HCEC 1CT (cell line): ENCODE results near the gene CCDC183.
"Not testable (repeated sequence)": the region's sequence is repeated elsewhere in the genome, so short reads cannot be mapped to it uniquely, and the experiment has no call there.

Experiments used
- DNase-seq: peaks from one replicate; pipeline ENCODE4 v3.0.0-alpha.2; 2017

The CCDC183 gene

GRCh38 chr9:136796238-136796774 lies at the start of gene CCDC183:
CCDC183 (plus strand) TSS chr9:136796338; CDS start chr9:136796398, 60 bp downstream.
- no peak for DNase-seq

DNA sequence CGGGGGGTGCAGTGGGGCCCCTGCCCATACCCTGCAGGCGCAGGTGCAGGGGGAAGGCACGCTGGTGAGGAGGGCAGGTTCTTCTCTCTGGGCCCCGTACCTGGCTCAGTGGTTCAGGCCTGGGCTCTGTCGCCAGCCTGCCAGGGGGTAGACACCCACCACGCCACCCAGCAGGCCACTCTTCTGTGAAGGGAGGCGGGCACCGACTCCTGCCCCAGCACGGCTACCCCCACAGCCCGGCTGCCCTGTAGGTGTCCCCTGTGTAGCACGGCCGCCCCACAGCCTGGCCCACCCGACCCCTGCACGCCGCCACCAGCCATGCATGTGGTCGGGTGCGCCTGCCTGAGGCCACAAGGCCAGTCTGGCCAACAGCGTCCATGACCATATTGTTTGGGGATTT lies 49.5 kb upstream of the CCDC183 start:
- DNase-seq, result no peak

GRCh38 chr9:136747161-136748060 lies 48.7 kb upstream of the CCDC183 start:
- DNase-seq, result no peak

- no peak for DNase-seq
Measured at GRCh38 chr9:136748201-136748600, 47.9 kb upstream of the CCDC183 start, which contains the start of gene LCN6. LCN6 (minus strand) TSS chr9:136748525; CDS start chr9:136748483, 42 bp downstream.

DNA sequence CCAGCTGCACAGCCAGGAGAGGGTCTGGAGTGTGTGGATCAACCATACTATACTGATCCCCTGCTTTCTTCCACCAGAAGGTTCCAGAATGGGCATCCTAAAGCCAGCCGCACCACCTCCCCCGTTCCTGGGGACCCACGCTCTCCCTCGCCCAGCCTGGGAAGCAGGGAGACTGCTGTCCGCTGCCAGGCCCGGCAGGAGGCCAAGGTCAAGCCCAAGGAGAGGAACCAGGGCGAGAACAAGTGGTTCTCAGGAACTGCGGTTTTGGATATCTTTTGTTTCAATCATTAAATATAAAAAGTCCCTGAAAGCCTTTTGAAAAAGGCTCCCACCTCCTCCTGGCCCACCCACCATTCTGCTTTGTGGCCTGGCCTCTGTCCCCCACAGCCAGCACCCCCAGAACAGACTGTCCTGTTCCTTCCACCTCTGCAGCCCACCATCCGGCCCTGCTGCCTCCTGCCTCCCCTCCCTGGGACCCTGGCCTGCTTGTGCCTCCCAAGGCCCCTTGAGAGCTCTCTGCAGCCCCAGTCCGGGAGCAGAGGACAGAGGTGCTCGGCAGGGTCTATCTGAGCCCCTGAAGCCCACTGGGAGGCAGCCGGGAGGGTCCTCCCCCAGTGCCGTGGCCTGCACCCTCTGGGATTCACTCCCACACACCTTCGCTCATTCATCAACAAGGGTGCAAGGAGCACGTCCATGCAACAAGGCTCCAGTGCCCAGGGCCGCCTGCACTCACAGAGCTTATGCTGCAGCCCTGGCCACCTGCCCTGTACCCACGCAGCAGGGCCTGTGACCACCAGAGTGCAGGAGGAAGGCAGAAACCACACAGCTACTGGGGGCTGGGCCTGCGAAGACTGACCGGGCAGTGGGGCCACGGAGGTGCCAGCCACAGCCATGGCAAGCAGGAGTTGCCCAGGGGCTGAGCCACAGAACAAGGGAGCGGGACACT lies 47.2 kb upstream of the CCDC183 start:
- no peak for DNase-seq

DNA sequence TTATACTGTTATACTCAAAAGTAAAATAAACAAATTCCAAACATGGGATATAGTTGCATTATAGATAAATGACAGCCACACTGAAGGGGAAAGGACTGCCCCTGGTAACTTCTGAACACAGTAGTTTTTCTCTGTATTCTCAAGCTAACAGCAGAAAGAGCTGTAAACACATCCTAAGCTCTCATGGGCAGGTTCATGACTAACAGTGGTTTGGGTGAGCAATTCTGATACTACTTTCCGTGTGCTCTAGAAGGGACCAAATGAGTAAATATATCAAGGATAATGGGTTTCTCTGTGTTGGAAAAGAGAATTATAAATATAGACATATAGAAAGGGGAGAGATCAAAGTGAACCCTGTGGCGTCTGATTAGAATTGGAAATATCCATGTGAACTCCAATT lies 45.6 kb upstream of the CCDC183 start:
- peak; percentile 29 for DNase-seq

- no peak for DNase-seq
Measured at GRCh38 chr9:136751244-136751643, 44.9 kb upstream of the CCDC183 start.

GRCh38 chr9:136751814-136752213 lies 44.3 kb upstream of the CCDC183 start:
- no peak for DNase-seq

DNA sequence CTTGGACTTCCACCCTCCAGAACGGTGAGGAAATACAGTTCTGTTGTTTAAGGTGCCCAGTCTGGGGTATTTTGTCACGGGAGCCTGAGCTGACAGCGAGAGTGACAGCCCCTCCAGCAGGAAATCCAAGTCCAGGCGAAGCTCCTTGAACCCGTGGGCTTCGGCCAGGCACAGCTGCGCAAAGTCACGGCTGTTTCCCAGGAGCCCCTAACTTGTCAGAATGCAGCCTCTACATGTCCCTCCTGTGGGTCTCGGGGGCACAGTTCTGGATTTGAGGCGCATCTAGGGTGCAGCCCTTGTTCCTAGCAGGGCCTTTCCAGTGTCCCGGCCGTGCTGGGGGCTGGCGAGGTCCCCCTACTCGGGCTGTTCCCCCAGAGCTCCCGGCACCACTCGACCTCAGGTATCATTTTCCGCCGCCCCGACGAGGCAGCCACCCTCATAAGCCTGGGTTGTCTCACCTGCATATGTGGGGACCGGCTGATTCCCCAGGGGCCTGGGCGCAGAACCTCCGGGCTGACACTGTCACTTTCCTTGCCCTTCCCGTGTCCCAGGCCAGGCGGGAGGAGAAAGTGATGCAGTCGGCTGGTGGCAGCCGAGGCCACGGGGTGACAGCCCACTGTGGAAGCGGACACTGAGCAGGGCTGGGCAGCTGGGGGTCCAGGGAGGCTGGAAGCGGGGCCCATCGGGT lies 42.6 kb upstream of the CCDC183 start:
- no peak for DNase-seq

DNA sequence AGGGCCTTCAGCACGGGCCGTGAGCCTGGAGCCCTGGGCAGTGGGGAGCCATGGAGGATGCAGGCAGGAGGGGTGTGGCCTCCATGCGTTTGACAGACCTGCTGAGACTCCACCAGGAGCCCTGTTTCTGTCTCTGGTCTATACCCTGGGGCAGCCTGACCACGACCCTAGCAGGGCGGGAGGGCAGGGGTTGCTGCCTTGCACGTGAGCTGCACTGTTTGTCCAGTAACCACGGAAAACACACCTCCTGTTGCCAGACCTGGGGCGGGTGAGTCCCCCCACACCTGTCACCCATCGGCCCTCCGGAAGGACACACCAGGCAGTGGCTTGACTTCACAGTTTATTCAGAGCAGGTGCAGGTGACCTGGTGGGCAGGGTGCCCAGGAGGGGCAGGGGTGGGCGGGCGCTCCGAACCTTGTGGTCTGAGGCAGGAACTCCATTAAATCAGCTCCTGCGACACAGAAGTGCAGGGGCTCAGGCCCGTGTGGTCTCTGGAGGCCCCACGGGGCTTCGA lies 42.0 kb upstream of the CCDC183 start:
- DNase-seq, result no peak

- no peak for DNase-seq
Measured at GRCh38 chr9:136754626-136755301, 41.4 kb upstream of the CCDC183 start.

DNA sequence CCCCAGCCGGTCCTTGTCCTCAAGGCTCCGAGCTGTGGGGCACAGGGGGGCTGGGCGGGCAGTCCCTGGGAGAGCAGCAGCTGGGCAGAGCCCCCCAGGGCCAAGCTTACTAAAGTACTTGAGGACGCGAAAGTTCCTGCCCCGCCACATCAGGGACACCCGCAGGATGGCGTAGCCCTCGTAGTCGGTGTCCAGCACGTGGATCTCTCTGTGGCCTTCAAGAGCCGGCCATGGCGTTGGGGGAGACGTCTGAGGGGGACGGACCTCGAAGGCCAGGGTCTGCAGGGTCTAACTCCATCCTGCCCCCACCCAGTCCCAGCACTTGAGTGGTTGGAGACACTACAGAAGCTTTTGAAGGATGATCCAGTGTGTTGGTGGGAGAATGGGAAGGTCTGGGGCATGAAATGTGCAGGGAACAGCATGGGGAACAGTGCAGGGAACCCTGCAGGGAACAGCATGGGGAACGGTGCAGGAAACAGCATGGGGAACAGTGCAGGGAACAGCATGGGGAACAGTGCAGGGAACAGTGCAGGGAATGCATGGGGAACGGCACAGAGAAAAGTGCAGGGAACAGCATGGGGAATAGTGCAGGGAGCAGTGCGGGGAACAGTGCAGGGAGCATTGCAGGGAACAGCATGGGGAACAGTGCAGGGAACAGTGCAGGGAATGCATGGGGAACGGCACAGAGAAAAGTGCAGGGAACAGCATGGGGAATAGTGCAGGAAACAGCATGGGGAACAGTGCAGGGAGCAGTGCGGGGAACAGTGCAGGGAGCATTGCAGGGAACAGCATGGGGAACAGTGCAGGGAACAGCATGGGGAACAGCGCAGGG lies 40.6 kb upstream of the CCDC183 start:
- DNase-seq, result not testable (repeated sequence)

DNA sequence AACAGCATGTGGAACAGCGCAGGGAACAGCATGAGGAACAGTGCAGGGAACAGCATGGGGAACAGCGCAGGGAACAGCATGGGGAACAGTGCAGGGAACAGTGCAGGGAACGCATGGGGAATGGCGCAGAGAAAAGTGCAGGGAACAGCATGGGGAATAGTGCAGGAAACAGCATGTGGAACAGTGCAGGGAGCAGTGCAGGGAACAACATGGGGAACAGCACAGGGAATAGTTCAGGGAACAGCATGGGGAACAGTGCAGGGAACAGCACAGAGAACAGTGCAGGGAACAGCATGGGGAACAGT lies 40.1 kb upstream of the CCDC183 start:
- no peak for DNase-seq

- DNase-seq, result no peak
Measured at GRCh38 chr9:136756836-136757235, 39.3 kb upstream of the CCDC183 start.

DNA sequence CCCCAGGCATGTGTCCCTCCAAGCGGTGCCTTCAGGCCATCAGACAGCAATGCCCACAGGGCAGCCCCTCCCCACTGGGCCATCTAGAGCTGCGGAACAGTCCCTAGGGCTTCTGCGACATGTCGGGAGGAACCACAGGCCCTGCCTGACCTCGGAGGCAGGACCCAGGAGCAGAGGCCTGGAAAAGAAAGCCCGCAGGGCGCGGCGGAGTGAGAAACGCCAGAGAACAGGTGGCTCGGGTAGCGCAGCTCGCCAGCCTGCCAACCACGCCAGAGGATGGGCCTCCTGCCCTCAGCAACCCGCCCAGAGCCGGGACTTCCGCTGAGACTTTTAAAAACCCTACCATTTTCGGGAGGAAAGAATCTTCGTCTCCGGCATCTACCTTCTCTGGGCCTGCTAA lies 38.8 kb upstream of the CCDC183 start:
- no peak for DNase-seq

DNA sequence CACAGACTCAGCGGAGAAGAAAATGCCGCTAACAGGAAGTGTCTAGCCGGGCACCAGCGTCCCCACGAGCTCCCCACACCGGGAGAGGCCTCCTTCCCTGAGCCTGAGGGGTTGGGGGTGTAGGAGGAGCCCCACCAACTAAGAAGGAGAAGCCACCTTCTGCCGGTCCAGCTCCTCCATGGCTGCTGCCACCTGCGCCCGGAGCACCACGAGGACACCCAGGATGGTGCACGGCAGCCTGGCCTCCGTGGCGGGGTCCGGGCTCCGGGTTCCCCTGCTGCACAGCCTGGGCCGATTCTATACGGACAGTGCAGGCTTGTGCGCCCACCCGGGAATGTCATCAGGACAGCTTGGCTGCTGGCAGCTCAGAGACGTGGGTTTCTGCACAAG lies 38.4 kb upstream of the CCDC183 start:
- DNase-seq, result no peak

DNA sequence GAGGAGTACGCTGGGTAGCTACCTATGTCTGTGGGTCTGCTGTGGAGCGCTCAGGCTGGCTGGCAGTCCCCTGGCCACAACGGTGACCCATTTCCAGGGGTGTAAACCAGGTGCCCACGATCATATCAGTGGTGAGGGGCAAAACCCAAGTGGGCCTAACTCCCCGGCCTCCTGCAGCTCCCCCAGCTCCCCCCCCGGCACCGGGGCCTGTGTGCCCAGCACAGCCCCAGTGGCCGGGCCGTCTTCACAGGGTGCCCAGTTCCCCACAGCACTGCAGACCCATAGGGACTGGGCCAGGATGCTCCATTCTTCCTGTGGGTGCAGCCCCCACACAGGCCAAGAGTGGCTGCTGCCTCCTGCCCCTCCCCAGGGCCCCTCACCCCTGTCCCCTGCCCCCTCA lies 37.1 kb upstream of the CCDC183 start:
- no peak for DNase-seq

DNA sequence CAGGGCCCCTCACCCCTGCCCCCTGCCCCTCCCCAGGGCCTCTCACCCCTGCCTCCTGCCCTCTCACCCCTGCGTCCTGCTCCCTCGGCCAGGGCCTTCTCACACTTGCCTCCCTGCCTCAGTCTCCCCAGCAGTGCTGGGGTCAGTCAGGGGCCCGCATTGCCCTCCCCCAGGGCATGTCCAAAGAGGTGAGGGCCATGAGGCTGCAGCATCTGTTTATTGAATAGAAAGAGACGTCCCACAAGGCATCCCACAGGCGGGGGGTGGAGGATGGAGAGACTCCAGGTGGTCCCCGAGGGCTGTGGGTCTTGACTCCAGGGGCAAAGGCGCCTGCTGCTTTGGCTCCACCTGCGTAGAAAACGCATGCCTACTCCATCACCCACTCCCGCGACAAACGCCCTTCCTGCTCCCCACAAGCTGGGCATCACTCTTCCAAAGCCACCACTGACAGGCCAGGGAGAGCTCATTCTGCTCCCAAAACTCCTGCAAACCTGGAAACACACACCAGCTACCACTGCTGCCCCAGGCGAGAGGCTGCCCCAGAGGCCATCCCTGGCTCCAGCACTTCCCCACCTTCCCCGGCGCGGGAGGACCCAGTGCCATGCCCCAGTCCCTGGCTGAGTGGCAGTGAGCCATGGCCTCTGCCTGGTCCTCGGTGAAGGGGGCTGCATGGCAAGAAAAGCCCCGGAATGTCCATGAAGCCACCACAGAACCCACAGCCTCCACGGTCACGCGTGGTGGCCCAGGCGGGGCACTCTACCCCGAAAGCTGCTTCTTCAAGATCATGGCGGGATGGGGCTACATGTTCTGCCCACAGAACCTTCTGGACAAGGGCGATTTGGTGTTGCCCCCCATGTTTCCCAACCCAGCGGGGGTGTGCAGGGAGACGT lies 36.5 kb upstream of the CCDC183 start:
- DNase-seq, result no peak

- no peak for DNase-seq
Measured at GRCh38 chr9:136760424-136760823, 35.7 kb upstream of the CCDC183 start.
